H9 (cell line): ENCODE results near the gene DNASE1. TPM values are rescaled to one million over a fixed set of nuclear protein-coding genes. Genes with fewer than 3 reads are reported as not detected.

Source experiments
- DNase-seq: peaks from one replicate; pipeline ENCODE4 v3.0.0-alpha.2; 2017
- H2AFZ ChIP-seq: one replicate; pipeline ENCODE4 v1.6.1; 2013; ENCODE audit warnings: mild to moderate bottlenecking, low read length, control low read depth, moderate library complexity
- H2AK5ac ChIP-seq: 2 replicates; pipeline ENCODE4 v1.6.1; 2013; ENCODE audit warnings: low read length, control low read depth, mixed read lengths; ENCODE audit not compliant: insufficient read length
- H2BK120ac ChIP-seq: one replicate; pipeline ENCODE4 v1.6.1; 2013; ENCODE audit warnings: low read depth, mild to moderate bottlenecking, low read length, control low read depth, inconsistent platforms; ENCODE audit not compliant: poor library complexity, severe bottlenecking
- H2BK12ac ChIP-seq: 2 replicates; pipeline ENCODE4 v1.6.1; 2013; ENCODE audit warnings: low read length, control low read depth, mixed read lengths, low read depth; ENCODE audit not compliant: insufficient read length
- H2BK15ac ChIP-seq: 2 replicates; pipeline ENCODE4 v1.6.1; 2013; ENCODE audit warnings: low read depth, low read length, control low read depth
- H2BK20ac ChIP-seq: one replicate; pipeline ENCODE4 v1.6.1; 2013; ENCODE audit warnings: low read depth, mild to moderate bottlenecking, low read length, control low read depth, inconsistent platforms; ENCODE audit not compliant: poor library complexity, severe bottlenecking
- H2BK5ac ChIP-seq: 2 replicates; pipeline ENCODE4 v1.6.1; 2013; ENCODE audit warnings: low read length, control low read depth, mixed read lengths; ENCODE audit not compliant: insufficient read length
- H3K14ac ChIP-seq: 2 replicates; pipeline ENCODE4 v1.6.1; 2013; ENCODE audit warnings: low read length, control low read depth; ENCODE audit not compliant: insufficient read depth
- H3K18ac ChIP-seq: 2 replicates; pipeline ENCODE4 v1.6.1; 2013; ENCODE audit warnings: low read depth, mild to moderate bottlenecking, mixed read lengths, low read length, control low read depth; ENCODE audit not compliant: insufficient read length
- H3K23ac ChIP-seq: 2 replicates; pipeline ENCODE4 v1.6.1; 2013; ENCODE audit warnings: low read length, control low read depth, mixed read lengths, low read depth; ENCODE audit not compliant: insufficient read length
- H3K23me2 ChIP-seq: 2 replicates; pipeline ENCODE4 v1.6.1; 2013; ENCODE audit warnings: low read depth, mild to moderate bottlenecking, mixed read lengths, low read length, control low read depth; ENCODE audit not compliant: insufficient read length, poor library complexity, severe bottlenecking
- H3K27ac ChIP-seq: 2 replicates; pipeline ENCODE4 v1.5.1; 2013; ENCODE audit warnings: low read length, control low read depth, mixed read lengths, low read depth; ENCODE audit not compliant: insufficient read length
- H3K27me3 ChIP-seq: 2 replicates; pipeline ENCODE4 v1.6.1; 2013; ENCODE audit warnings: low read length, control low read depth, inconsistent platforms; ENCODE audit not compliant: insufficient read depth
- H3K4ac ChIP-seq: 2 replicates; pipeline ENCODE4 v1.6.1; 2013; ENCODE audit warnings: low read depth, mild to moderate bottlenecking, control low read depth, inconsistent platforms, low read length, moderate library complexity
- H3K4me1 ChIP-seq: 2 replicates; pipeline ENCODE4 v1.6.1; 2013; ENCODE audit warnings: low read length, control low read depth, inconsistent platforms; ENCODE audit not compliant: insufficient read depth
- H3K4me2 ChIP-seq: 2 replicates; pipeline ENCODE4 v1.6.1; 2013; ENCODE audit warnings: low read length, control low read depth, mixed read lengths; ENCODE audit not compliant: insufficient read length, insufficient read depth
- H3K56ac ChIP-seq: 2 replicates; pipeline ENCODE4 v1.6.1; 2013; ENCODE audit warnings: low read depth, mild to moderate bottlenecking, mixed read lengths, low read length, control low read depth; ENCODE audit not compliant: insufficient read length
- H3K79me1 ChIP-seq: 2 replicates; pipeline ENCODE4 v1.6.1; 2013; ENCODE audit warnings: low read depth, mild to moderate bottlenecking, moderate library complexity, low read length, control low read depth, inconsistent platforms; ENCODE audit not compliant: insufficient read depth, poor library complexity, severe bottlenecking
- H3K79me2 ChIP-seq: 2 replicates; pipeline ENCODE4 v1.6.1; 2013; ENCODE audit warnings: low read length, control low read depth, inconsistent platforms; ENCODE audit not compliant: insufficient read depth
- H3K9ac ChIP-seq: 2 replicates; pipeline ENCODE4 v1.6.1; 2013; ENCODE audit warnings: low read length, control low read depth, mixed read lengths; ENCODE audit not compliant: insufficient read length; ENCODE audit errors: extremely low read depth
- H3K9me3 ChIP-seq: one replicate; pipeline ENCODE4 v1.6.1; 2013; ENCODE audit warnings: low read depth, low read length, inconsistent platforms; ENCODE audit not compliant: control insufficient read depth
- H3T11ph ChIP-seq: one replicate; pipeline ENCODE4 v1.6.1; 2013; ENCODE audit warnings: mild to moderate bottlenecking, low read length, control low read depth, inconsistent platforms
- H4K20me1 ChIP-seq: one replicate; pipeline ENCODE4 v1.6.1; 2013; ENCODE audit not compliant: control insufficient read depth, insufficient read length, insufficient read depth
- H4K5ac ChIP-seq: 2 replicates; pipeline ENCODE4 v1.6.1; 2013; ENCODE audit warnings: low read depth, mild to moderate bottlenecking, mixed read lengths, low read length, control low read depth; ENCODE audit not compliant: insufficient read length
- H4K8ac ChIP-seq: replicated peaks from 2 replicates; pipeline ENCODE4 v1.6.1; 2013; ENCODE audit warnings: low read length, control low read depth, mixed read lengths, low read depth; ENCODE audit not compliant: insufficient read length
- H4K91ac ChIP-seq: 2 replicates; pipeline ENCODE4 v1.6.1; 2013; ENCODE audit warnings: low read depth, mild to moderate bottlenecking, moderate library complexity, mixed read lengths, low read length, control low read depth; ENCODE audit not compliant: insufficient read length
- H3K27ac Mint-ChIP-seq, 3 experiments: 2 replicates in 2 of 3; 3 replicates in 1 of 3; pipeline ENCODE4 v1.8.0; 2020 to 2021; ENCODE audit warnings: mixed read lengths in 3 of 3, mild to moderate bottlenecking in 1 of 3, moderate library complexity in 1 of 3
- H3K27me3 Mint-ChIP-seq: 2 replicates; pipeline ENCODE4 v1.8.0; 2021; ENCODE audit warnings: low read depth, mild to moderate bottlenecking, moderate library complexity, mixed read lengths
- H3K36me3 Mint-ChIP-seq, 3 experiments: 2 replicates in 2 of 3; 3 replicates in 1 of 3; pipeline ENCODE4 v1.8.0; 2020 to 2021; ENCODE audit warnings: low read depth in 3 of 3, mixed read lengths in 3 of 3; ENCODE audit not compliant: insufficient read depth in 1 of 3
- H3K4me1 Mint-ChIP-seq, 2 experiments: 2 replicates each; pipeline ENCODE4 v1.8.0; 2020; ENCODE audit warnings: mixed read lengths in 2 of 2
- H3K4me3 Mint-ChIP-seq, 2 experiments: 2 replicates in 1 of 2; 3 replicates in 1 of 2; pipeline ENCODE4 v1.8.0; 2020 to 2021; ENCODE audit warnings: mild to moderate bottlenecking in 2 of 2, mixed read lengths in 2 of 2, moderate library complexity in 1 of 2
- H3K9me3 Mint-ChIP-seq, 2 experiments: 2 replicates in 1 of 2; 3 replicates in 1 of 2; pipeline ENCODE4 v1.8.0; 2020; ENCODE audit warnings: mild to moderate bottlenecking in 2 of 2, mixed read lengths in 2 of 2, moderate library complexity in 1 of 2
- CTCF ChIP-seq: fragments of 200-600 bp; sonication (generic); conservative IDR thresholded peaks from 3 replicates; pipeline ENCODE4 v1.8.0; 2021; ENCODE audit warnings: antibody characterized with exemption, mild to moderate bottlenecking
- WGBS: extraction: QIAGEN DNeasy Blood & Tissue Kit; methylation state at CpG from one replicate; pipeline ENCODE4 v1.1.7; 2013; ENCODE audit warnings: missing lambda C conversion rate, low lambda C conversion rate, mixed read lengths; ENCODE audit not compliant: insufficient read length; ENCODE audit errors: extremely low coverage; 5-methylcytosine and 5-hydroxymethylcytosine counted together
- total RNA-seq: library from RNA; stranded (reverse); gene quantifications from 2 replicates; pipeline ENCODE4 v1.2.1, GENCODE V29; 2021

DNASE1 gene
- total RNA-seq, 1 experiment from 2014 or later: 10.1 TPM

- H3K14ac ChIP-seq: no peak overlapping the region
- H3K27me3 ChIP-seq: no peaks in the 10 kb centered on the region
- no peak for DNase-seq
- peaks cover 4 to 5% of the 10 kb centered on the region in 2 experiments; a peak in 3 of 4 replicates for H3K4me1 Mint-ChIP-seq
- no peak overlapping the region for H3K9ac ChIP-seq
- no peak overlapping the region for H2BK120ac ChIP-seq
- H2BK12ac ChIP-seq: no peak overlapping the region
- no peak overlapping the region for H4K5ac ChIP-seq
- no peak overlapping the region for H3K23ac ChIP-seq
- no peak overlapping the region for H3K4ac ChIP-seq
- no peak overlapping the region for H3T11ph ChIP-seq
- no peaks in the 10 kb centered on the region for H3K23me2 ChIP-seq
- TF ChIP-seq CTCF: no peak
- no peak overlapping the region for H2BK15ac ChIP-seq
- H4K20me1 ChIP-seq: no peaks in the 10 kb centered on the region
- peaks cover 30 to 73% (median 56%) of the 10 kb centered on the region in 3 experiments for H3K36me3 Mint-ChIP-seq
- WGBS: no CpG with 5 or more reads among the region's 9 CpGs
- no peak overlapping the region for H2BK20ac ChIP-seq
- peak overlapping the region in 1 of 3 experiments; percentile 33; a peak in 1 of 7 replicates for H3K27ac Mint-ChIP-seq
- no peak overlapping the region for H2AFZ ChIP-seq
- H3K4me2 ChIP-seq: no peak overlapping the region
- no peaks in the 10 kb centered on the region for H3K79me1 ChIP-seq
- H3K27me3 Mint-ChIP-seq: no peaks in the 10 kb centered on the region
- no peak overlapping the region for H4K8ac ChIP-seq
- no peaks in the 10 kb centered on the region for H3K4me1 ChIP-seq
- H2AK5ac ChIP-seq: no peak overlapping the region
- H3K9me3 ChIP-seq: no peaks in the 10 kb centered on the region
- H3K4me3 Mint-ChIP-seq: no peak overlapping the region
- no peaks in the 10 kb centered on the region for H3K9me3 Mint-ChIP-seq
- no peak overlapping the region for H2BK5ac ChIP-seq
- no peak overlapping the region for H3K56ac ChIP-seq
- no peak overlapping the region for H3K27ac ChIP-seq
- no peak overlapping the region for H4K91ac ChIP-seq
- no peak overlapping the region for H3K18ac ChIP-seq
- no peaks in the 10 kb centered on the region for H3K79me2 ChIP-seq
Observed at GRCh38 chr16:3687792-3688191, 33.3 kb downstream of the DNASE1 start.
